Calu3 (cell line): ENCODE results near the gene KPNA2. TPM values are rescaled to one million over a fixed set of nuclear protein-coding genes. Genes with fewer than 3 reads are reported as not detected.
A peak's percentile ranks its signal among the peaks of the same experiment; 100 is the strongest.
"Not testable (repeated sequence)": the region's sequence is repeated elsewhere in the genome, so short reads cannot be mapped to it uniquely, and the experiment has no call there.

Experiments
- BruUV-seq: library from RNA; stranded (reverse); fragments of 400-500 nt; replicated peaks from 2 replicates; lab custom pipeline; 2021; lab: Mats Ljungman, UMichigan
- CTCF ChIA-PET: fragments of 300-600 bp; sonication (Branson Sonifier 250); formaldehyde crosslinking; loops from one replicate; lab custom pipeline; 2022; ENCODE audit warnings: antibody characterized with exemption; lab: Charles Lee
- DNase-seq: peaks from one replicate; pipeline ENCODE4 v3.0.0; 2022
- H3K27ac Mint-ChIP-seq: one replicate; pipeline ENCODE4 v1.8.0; 2022; ENCODE audit warnings: mixed read lengths; ENCODE audit not compliant: unreplicated experiment
- H3K27me3 Mint-ChIP-seq: one replicate; pipeline ENCODE4 v1.8.0; 2022; ENCODE audit warnings: mixed read lengths; ENCODE audit not compliant: unreplicated experiment
- H3K36me3 Mint-ChIP-seq: one replicate; pipeline ENCODE4 v1.8.0; 2022; ENCODE audit warnings: mild to moderate bottlenecking, moderate library complexity, mixed read lengths; ENCODE audit not compliant: insufficient read depth, unreplicated experiment
- H3K4me1 Mint-ChIP-seq: one replicate; pipeline ENCODE4 v1.8.0; 2022; ENCODE audit warnings: mild to moderate bottlenecking, low read depth, mixed read lengths; ENCODE audit not compliant: unreplicated experiment
- H3K4me3 Mint-ChIP-seq: one replicate; pipeline ENCODE4 v1.8.0; 2022; ENCODE audit warnings: mild to moderate bottlenecking, low read depth, moderate library complexity, mixed read lengths; ENCODE audit not compliant: unreplicated experiment
- H3K9me3 Mint-ChIP-seq: one replicate; pipeline ENCODE4 v1.8.0; 2022; ENCODE audit warnings: low read depth, mixed read lengths; ENCODE audit not compliant: unreplicated experiment
- intact Hi-C: fragments of 100-400 bp; cut with micrococcal nuclease; formaldehyde crosslinking; loops from one replicate; pipeline ENCODE4 v1.10.0; 2022; ENCODE audit not compliant: unreplicated experiment
- total RNA-seq: library from RNA; stranded (reverse); gene quantifications from 2 replicates; pipeline ENCODE4 v1.2.3, GENCODE V29; 2022
- TF ChIP-seq, protein P1 (sequence below): fragments of 200-600 bp; IDR thresholded peaks from one replicate; pipeline ENCODE4 v1.8.0; 2022; ENCODE audit warnings: antibody characterized with exemption; ENCODE audit not compliant: unreplicated experiment

KPNA2 gene
- total RNA-seq, 1 experiment from 2014 or later = 209 TPM

DNA sequence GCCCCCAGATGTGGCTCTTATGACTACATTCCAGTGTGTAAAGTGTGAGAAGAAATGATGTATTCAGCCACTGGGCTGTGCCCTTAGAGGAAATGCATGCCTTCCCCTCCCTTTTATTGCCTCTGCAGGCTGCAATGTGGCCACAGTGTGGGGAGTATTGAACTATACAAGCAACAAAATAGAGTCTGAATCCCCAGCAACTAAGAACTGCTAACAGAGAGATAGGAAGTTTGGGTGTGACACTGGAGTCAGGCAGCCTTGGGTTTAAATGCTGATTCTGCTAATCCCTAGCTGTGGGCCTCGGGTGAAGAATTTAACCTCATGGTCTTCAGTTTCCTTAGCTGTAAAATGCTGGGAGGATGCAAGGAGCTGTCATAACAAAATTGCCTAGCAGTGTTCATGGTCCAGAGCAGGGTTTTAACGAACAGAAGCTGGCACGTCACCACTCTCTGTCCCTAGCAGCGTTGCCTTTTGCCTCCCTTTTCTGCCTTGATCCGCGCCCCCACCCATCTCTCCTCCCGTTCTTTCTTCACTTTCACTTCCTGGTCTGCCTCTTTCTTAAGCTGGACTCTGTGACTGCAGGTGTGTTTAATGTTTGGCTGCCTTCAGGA lies 50.3 kb downstream of the KPNA2 start:
- no peak overlapping the region for H3K27ac Mint-ChIP-seq
- TF ChIP-seq, protein P1, sequence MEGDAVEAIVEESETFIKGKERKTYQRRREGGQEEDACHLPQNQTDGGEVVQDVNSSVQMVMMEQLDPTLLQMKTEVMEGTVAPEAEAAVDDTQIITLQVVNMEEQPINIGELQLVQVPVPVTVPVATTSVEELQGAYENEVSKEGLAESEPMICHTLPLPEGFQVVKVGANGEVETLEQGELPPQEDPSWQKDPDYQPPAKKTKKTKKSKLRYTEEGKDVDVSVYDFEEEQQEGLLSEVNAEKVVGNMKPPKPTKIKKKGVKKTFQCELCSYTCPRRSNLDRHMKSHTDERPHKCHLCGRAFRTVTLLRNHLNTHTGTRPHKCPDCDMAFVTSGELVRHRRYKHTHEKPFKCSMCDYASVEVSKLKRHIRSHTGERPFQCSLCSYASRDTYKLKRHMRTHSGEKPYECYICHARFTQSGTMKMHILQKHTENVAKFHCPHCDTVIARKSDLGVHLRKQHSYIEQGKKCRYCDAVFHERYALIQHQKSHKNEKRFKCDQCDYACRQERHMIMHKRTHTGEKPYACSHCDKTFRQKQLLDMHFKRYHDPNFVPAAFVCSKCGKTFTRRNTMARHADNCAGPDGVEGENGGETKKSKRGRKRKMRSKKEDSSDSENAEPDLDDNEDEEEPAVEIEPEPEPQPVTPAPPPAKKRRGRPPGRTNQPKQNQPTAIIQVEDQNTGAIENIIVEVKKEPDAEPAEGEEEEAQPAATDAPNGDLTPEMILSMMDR = no peak

DNA sequence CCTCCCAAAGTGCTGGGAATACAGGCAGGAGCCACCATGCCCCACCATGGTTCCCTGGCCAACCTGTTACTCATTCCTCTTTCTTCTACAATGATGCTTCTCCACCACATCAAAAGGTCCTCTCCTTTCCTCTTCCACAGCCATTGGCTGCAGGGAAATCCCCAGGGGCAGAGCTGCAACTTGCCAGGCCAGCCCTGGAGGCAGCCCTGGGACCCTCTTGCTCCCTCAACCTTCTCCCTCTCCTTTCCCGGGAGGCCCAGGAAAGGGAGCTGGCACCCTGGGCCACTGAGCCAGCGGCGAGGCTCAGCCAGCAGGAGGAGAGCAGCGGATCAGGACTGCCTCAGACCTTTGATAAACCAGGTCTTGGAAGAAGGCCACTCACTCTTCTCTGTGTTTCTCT lies 51.1 kb downstream of the KPNA2 start:
- BruUV-seq, H3K4me3 Mint-ChIP-seq, H3K36me3 Mint-ChIP-seq, H3K9me3 Mint-ChIP-seq, DNase-seq, CTCF ChIA-PET, H3K27me3 Mint-ChIP-seq, intact Hi-C loops, H3K27ac Mint-ChIP-seq: not testable (repeated sequence)
- peaks cover 30% of the 10 kb centered on the region for H3K4me1 Mint-ChIP-seq

More for the DNA sequence above, 50.3 kb downstream of the KPNA2 start:
- CTCF ChIA-PET = no interaction called here
- DNase-seq = peak; percentile 23
- Mint-ChIP-seq H3K36me3 (no peaks in the 10 kb centered on the region), H3K9me3 (no peaks in the 10 kb centered on the region), H3K27me3 (no peaks in the 10 kb centered on the region), H3K4me1 (peaks cover 30% of the 10 kb centered on the region), H3K4me3 (peak overlapping the region; percentile 12)
- intact Hi-C loops = no loop called here
- no TSS peak for BruUV-seq

DNA sequence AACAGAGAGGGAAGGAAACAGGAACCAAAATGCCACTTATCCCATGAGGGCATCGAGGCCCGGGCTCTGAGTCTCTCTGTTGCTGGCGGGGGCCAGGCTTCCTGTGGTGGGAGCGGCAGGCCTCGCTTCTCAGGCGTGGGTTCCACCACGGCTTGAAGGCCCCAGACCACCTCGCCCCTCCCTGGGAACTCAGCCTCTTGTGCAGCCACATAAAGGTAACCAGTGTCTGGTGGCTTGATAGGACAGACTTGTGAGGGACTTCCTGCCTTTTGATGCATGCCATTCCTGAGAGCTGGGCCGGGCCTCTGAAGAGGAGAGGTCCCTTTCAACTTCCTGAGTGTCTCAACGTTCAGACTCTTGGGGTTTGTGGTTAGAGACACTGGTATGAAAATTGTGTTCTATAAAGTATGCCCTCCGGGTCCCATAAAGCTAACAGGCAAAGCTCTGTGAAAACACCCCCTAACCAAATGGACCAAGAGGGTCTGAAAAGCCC lies 51.6 kb downstream of the KPNA2 start:
- intact Hi-C loops, H3K27ac Mint-ChIP-seq, H3K27me3 Mint-ChIP-seq, H3K9me3 Mint-ChIP-seq, H3K36me3 Mint-ChIP-seq, H3K4me3 Mint-ChIP-seq, BruUV-seq, DNase-seq: not testable (repeated sequence)
- CTCF ChIA-PET = interaction anchor here (0.6 kb wide), 1 partner anchor 284 kb away, joined by 6 read pairs; no protein-coding TSS in a partner anchor
- H3K4me1 Mint-ChIP-seq = peaks cover 30% of the 10 kb centered on the region

DNA sequence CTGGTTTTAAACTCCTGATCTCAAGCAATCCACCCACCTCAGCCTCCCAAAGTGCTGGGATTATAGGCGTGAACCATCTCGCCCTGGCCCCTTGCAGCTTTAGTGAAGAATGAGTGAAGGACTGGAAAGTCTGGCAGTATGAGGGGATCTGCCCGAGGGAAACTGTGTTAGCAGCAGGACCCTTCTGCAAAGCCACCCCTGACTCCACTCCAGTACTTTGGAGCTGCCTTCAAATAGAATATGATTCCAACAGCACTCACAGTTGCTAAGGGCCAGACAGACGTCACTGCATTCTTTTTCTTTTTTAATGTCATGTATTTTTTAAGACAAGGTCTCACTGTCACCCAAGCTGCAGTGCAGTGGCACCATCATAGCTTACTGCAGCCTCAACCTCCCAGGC lies 52.3 kb downstream of the KPNA2 start:
- Mint-ChIP-seq H3K27me3 (no peaks in the 10 kb centered on the region), H3K36me3 (no peaks in the 10 kb centered on the region), H3K27ac (no peak overlapping the region), H3K9me3 (no peaks in the 10 kb centered on the region), H3K4me3 (no peak overlapping the region), H3K4me1 (peaks cover 30% of the 10 kb centered on the region)
- no peak for DNase-seq
- CTCF ChIA-PET = interaction anchor here (0.6 kb wide), 1 partner anchor 285 kb away, joined by 6 read pairs; no protein-coding TSS in a partner anchor
- TF ChIP-seq, protein P1 = no peak
- BruUV-seq = no TSS peak
- intact Hi-C loops = no loop called here

DNA sequence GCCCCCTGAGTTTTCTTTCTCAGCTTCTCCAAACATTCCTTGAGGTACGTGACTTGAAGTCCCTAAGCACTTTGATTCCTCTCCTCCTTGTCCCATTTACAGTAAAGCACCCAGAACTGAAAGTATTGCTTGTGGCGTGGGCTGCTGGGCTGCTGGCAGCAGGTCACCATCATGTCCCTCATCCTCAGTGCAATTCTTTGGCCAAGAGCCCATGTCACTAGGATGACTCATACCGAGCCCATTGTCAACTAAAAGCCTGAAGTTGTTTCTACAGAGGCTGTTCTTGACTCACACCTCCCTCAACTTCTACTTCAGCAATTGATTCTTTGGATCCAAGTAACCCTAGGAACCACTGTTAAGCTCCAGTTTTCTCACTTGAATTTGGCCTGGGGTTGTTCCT lies 54.3 kb downstream of the KPNA2 start:
- intact Hi-C loops = no loop called here
- Mint-ChIP-seq H3K4me3 (no peak overlapping the region), H3K4me1 (peaks cover 30% of the 10 kb centered on the region), H3K9me3 (no peaks in the 10 kb centered on the region), H3K27me3 (no peaks in the 10 kb centered on the region), H3K27ac (no peak overlapping the region), H3K36me3 (no peaks in the 10 kb centered on the region)
- DNase-seq = peak; percentile 73
- no TSS peak for BruUV-seq
- CTCF ChIA-PET = interaction anchor here (0.6 kb wide), 2 partner anchors 136 to 404 kb away, joined by 4 to 9 read pairs; no protein-coding TSS in a partner anchor
- TF ChIP-seq, protein P1 = no peak
